GM23338 (cell line): Measurements from ENCODE around the gene CCL21. TPM values are rescaled to one million over a fixed set of nuclear protein-coding genes. Genes with fewer than 3 reads are reported as not detected.
"Not testable (repeated sequence)": the region's sequence is repeated elsewhere in the genome, so short reads cannot be mapped to it uniquely, and the experiment has no call there.

Experiments
- ATAC-seq: fragments of 200-7000 bp; cut with Tn5 transposase; 3 replicates; pipeline ENCODE4 v1.9.1; 2020
- DNase-seq: peaks from one replicate; pipeline ENCODE4 v3.0.0-alpha.2; 2015; ENCODE audit warnings: low spot score
- H2AFZ ChIP-seq: fragments of 200-600 bp; sonication (generic); 2 replicates; pipeline ENCODE4 v1.8.0; 2016; ENCODE audit warnings: antibody characterized with exemption, mild to moderate bottlenecking, moderate library complexity
- H3F3A ChIP-seq: fragments of 200-600 bp; sonication (generic); replicated peaks from 2 replicates; pipeline ENCODE4 v1.8.0; 2017; ENCODE audit warnings: antibody characterized with exemption, mixed run types, low read depth
- H3K27ac ChIP-seq: fragments of 200-600 bp; sonication (generic); 2 replicates; pipeline ENCODE4 v1.6.1; 2016; ENCODE audit warnings: low read depth
- H3K27me3 ChIP-seq: fragments of 200-600 bp; sonication (generic); 2 replicates; pipeline ENCODE4 v1.8.0; 2016; ENCODE audit warnings: mild to moderate bottlenecking, mixed run types, moderate library complexity; ENCODE audit not compliant: insufficient read depth
- H3K36me3 ChIP-seq: fragments of 200-600 bp; sonication (generic); 2 replicates; pipeline ENCODE4 v1.8.0; 2016; ENCODE audit warnings: mild to moderate bottlenecking; ENCODE audit not compliant: insufficient read depth
- H3K4me1 ChIP-seq: fragments of 200-600 bp; sonication (generic); 2 replicates; pipeline ENCODE4 v1.8.0; 2016; ENCODE audit warnings: mild to moderate bottlenecking, moderate library complexity; ENCODE audit not compliant: insufficient read depth
- H3K4me2 ChIP-seq: fragments of 200-600 bp; sonication (generic); 2 replicates; pipeline ENCODE4 v1.7.1; 2017; ENCODE audit warnings: mixed run types
- H3K4me3 ChIP-seq: fragments of 200-600 bp; sonication (generic); 2 replicates; pipeline ENCODE4 v1.6.1; 2016; ENCODE audit warnings: mixed run types
- H3K79me2 ChIP-seq: fragments of 200-600 bp; sonication (generic); replicated peaks from 2 replicates; pipeline ENCODE4 v1.8.0; 2017; ENCODE audit warnings: mild to moderate bottlenecking; ENCODE audit not compliant: insufficient read depth
- H3K9me2 ChIP-seq: fragments of 200-600 bp; sonication (generic); 2 replicates; pipeline ENCODE4 v1.8.0; 2017; ENCODE audit not compliant: insufficient read depth
- H4K20me1 ChIP-seq: fragments of 200-600 bp; sonication (generic); replicated peaks from 2 replicates; pipeline ENCODE4 v1.8.0; 2017; ENCODE audit warnings: mild to moderate bottlenecking; ENCODE audit not compliant: insufficient read depth
- H3K27ac Mint-ChIP-seq: 2 replicates; pipeline ENCODE4 v1.8.0; 2020; ENCODE audit warnings: inconsistent platforms, mild to moderate bottlenecking, moderate library complexity, mixed read lengths
- H3K27me3 Mint-ChIP-seq: 3 replicates; pipeline ENCODE4 v1.8.0; 2022; ENCODE audit warnings: low read depth, mild to moderate bottlenecking, moderate library complexity, mixed read lengths, inconsistent platforms; ENCODE audit not compliant: insufficient read depth, poor library complexity
- H3K36me3 Mint-ChIP-seq: 3 replicates; pipeline ENCODE4 v1.8.0; 2021; ENCODE audit warnings: low read depth, mild to moderate bottlenecking, inconsistent platforms, moderate library complexity, mixed read lengths
- H3K4me1 Mint-ChIP-seq: 3 replicates; pipeline ENCODE4 v1.8.0; 2020; ENCODE audit warnings: mild to moderate bottlenecking, inconsistent platforms, mixed read lengths
- H3K4me3 Mint-ChIP-seq: 3 replicates; pipeline ENCODE4 v1.8.0; 2021; ENCODE audit warnings: moderate library complexity, mild to moderate bottlenecking, inconsistent platforms, mixed read lengths
- H3K9me3 Mint-ChIP-seq: 3 replicates; pipeline ENCODE4 v1.8.0; 2020; ENCODE audit warnings: moderate library complexity, mild to moderate bottlenecking, inconsistent platforms, mixed read lengths
- CREB1 ChIP-seq: fragments of 250-450 bp; sonication (Bioruptor Pico); IDR thresholded peaks from 2 replicates; pipeline ENCODE4 v1.5.0; 2020; ENCODE audit warnings: low read depth, mild to moderate bottlenecking, moderate library complexity
- ETS1 ChIP-seq: IDR thresholded peaks from 2 replicates; pipeline ENCODE4 v1.6.1; 2016; ENCODE audit warnings: antibody characterized with exemption
- EZH2 ChIP-seq: fragments of 200-600 bp; sonication (generic); IDR thresholded peaks from one replicate; pipeline ENCODE4 v1.8.0; 2017; ENCODE audit warnings: antibody characterized with exemption, mild to moderate bottlenecking, low read depth; ENCODE audit not compliant: unreplicated experiment
- EZH2phosphoT487 ChIP-seq: fragments of 200-600 bp; sonication (generic); IDR thresholded peaks from one replicate; pipeline ENCODE4 v1.8.1; 2018; ENCODE audit warnings: antibody characterized with exemption; ENCODE audit not compliant: unreplicated experiment
- JUNB ChIP-seq: IDR thresholded peaks from one replicate; pipeline ENCODE4 v1.6.1; 2016; ENCODE audit warnings: antibody characterized with exemption; ENCODE audit not compliant: unreplicated experiment
- NANOG ChIP-seq: IDR thresholded peaks from 2 replicates; pipeline ENCODE4 v1.6.1; 2016; ENCODE audit warnings: antibody characterized with exemption, borderline replicate concordance
- POLR2AphosphoS5 ChIP-seq: IDR thresholded peaks from 2 replicates; pipeline ENCODE4 v1.6.1; 2016; ENCODE audit warnings: antibody characterized with exemption, low read depth
- STAT1 ChIP-seq: IDR thresholded peaks from one replicate; pipeline ENCODE4 v1.6.1; 2016; ENCODE audit warnings: antibody characterized with exemption; ENCODE audit not compliant: unreplicated experiment
- ZNF114 ChIP-seq: fragments of 250-450 bp; sonication (Bioruptor Pico); IDR thresholded peaks from 2 replicates; pipeline ENCODE4 v1.5.0; 2020; ENCODE audit warnings: mild to moderate bottlenecking, moderate library complexity
- ZNF331 ChIP-seq: fragments of 250-450 bp; sonication (Bioruptor Pico); IDR thresholded peaks from 2 replicates; pipeline ENCODE4 v1.5.0; 2020; ENCODE audit warnings: low read depth, mild to moderate bottlenecking, moderate library complexity
- polyA plus RNA-seq: library from polyadenylated mRNA; unstranded; fragments of >200 nt; fragmentation: Nextera tagmentation; extraction: Ambion mirVana; gene quantifications from 2 replicates; pipeline ENCODE4 v1.2.1, GENCODE V29; 2016
- total RNA-seq: library from RNA; depleted of rRNA; stranded (reverse); fragments of >200 nt; shearing (Covaris generic); gene quantifications from 2 replicates; pipeline ENCODE4 v1.2.3, GENCODE V29; 2014
- TF ChIP-seq, protein P1 (sequence below): IDR thresholded peaks from one replicate; pipeline ENCODE4 v1.6.1; 2018; ENCODE audit warnings: antibody characterized with exemption; ENCODE audit not compliant: unreplicated experiment
- TF ChIP-seq, protein P2 (sequence below): fragments of 250-450 bp; sonication (Bioruptor Pico); IDR thresholded peaks from 2 replicates; pipeline ENCODE4 v1.5.0; 2020; ENCODE audit warnings: mild to moderate bottlenecking, moderate library complexity
- TF ChIP-seq, protein P3 (sequence below), 2 experiments: fragments of 200-600 bp in 1 of 2; sonication (generic) in 1 of 2; conservative IDR thresholded peaks; 2 replicates each; pipeline versions ENCODE4 v1.5.1 to v1.6.1; 2016 to 2017; ENCODE audit warnings: antibody characterized with exemption in 2 of 2, low read depth in 2 of 2, mild to moderate bottlenecking in 2 of 2, moderate library complexity in 1 of 2

The CCL21 gene
- total and polyA plus RNA-seq, 2 experiments from 2014 or later = not detected

GRCh38 chr9:34723141-34723540, 13.2 kb upstream of the CCL21 start:
- Mint-ChIP-seq H3K9me3 (no peaks in the 10 kb centered on the region), H3K4me1 (no peaks in the 10 kb centered on the region), H3K27ac (no peak overlapping the region), H3K36me3 (no peaks in the 10 kb centered on the region; the same call in 2 of the 3 replicates), H3K27me3 (peaks cover 5% of the 10 kb centered on the region), H3K4me3 (no peak overlapping the region)
- DNase-seq = no peak
- Histone ChIP-seq H4K20me1 (no peaks in the 10 kb centered on the region), H3K4me1 (no peaks in the 10 kb centered on the region), H3F3A (no peaks in the 10 kb centered on the region), H3K9me2 (0 out of 2 replicates have a peak, but pooled peaks cover 7% of the 10 kb centered on the region), H3K36me3 (no peaks in the 10 kb centered on the region), H3K79me2 (no peaks in the 10 kb centered on the region), H3K27me3 (no peaks in the 10 kb centered on the region), H2AFZ (no peak overlapping the region), H3K4me3 (no peak overlapping the region), H3K27ac (no peak overlapping the region), H3K4me2 (no peak overlapping the region)
- ATAC-seq = no peak
- TF ChIP-seq ZNF114 (CRISPR knock-in tag) = no peak
- TF ChIP-seq ZNF331 = no peak
- TF ChIP-seq ETS1 = no peak
- TF ChIP-seq STAT1 = no peak
- TF ChIP-seq, protein P1, sequence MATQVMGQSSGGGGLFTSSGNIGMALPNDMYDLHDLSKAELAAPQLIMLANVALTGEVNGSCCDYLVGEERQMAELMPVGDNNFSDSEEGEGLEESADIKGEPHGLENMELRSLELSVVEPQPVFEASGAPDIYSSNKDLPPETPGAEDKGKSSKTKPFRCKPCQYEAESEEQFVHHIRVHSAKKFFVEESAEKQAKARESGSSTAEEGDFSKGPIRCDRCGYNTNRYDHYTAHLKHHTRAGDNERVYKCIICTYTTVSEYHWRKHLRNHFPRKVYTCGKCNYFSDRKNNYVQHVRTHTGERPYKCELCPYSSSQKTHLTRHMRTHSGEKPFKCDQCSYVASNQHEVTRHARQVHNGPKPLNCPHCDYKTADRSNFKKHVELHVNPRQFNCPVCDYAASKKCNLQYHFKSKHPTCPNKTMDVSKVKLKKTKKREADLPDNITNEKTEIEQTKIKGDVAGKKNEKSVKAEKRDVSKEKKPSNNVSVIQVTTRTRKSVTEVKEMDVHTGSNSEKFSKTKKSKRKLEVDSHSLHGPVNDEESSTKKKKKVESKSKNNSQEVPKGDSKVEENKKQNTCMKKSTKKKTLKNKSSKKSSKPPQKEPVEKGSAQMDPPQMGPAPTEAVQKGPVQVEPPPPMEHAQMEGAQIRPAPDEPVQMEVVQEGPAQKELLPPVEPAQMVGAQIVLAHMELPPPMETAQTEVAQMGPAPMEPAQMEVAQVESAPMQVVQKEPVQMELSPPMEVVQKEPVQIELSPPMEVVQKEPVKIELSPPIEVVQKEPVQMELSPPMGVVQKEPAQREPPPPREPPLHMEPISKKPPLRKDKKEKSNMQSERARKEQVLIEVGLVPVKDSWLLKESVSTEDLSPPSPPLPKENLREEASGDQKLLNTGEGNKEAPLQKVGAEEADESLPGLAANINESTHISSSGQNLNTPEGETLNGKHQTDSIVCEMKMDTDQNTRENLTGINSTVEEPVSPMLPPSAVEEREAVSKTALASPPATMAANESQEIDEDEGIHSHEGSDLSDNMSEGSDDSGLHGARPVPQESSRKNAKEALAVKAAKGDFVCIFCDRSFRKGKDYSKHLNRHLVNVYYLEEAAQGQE = no peak
- no peak for TF ChIP-seq NANOG
- TF ChIP-seq POLR2AphosphoS5 = no peak
- TF ChIP-seq JUNB = no peak
- no peak for TF ChIP-seq EZH2
- TF ChIP-seq, protein P2, sequence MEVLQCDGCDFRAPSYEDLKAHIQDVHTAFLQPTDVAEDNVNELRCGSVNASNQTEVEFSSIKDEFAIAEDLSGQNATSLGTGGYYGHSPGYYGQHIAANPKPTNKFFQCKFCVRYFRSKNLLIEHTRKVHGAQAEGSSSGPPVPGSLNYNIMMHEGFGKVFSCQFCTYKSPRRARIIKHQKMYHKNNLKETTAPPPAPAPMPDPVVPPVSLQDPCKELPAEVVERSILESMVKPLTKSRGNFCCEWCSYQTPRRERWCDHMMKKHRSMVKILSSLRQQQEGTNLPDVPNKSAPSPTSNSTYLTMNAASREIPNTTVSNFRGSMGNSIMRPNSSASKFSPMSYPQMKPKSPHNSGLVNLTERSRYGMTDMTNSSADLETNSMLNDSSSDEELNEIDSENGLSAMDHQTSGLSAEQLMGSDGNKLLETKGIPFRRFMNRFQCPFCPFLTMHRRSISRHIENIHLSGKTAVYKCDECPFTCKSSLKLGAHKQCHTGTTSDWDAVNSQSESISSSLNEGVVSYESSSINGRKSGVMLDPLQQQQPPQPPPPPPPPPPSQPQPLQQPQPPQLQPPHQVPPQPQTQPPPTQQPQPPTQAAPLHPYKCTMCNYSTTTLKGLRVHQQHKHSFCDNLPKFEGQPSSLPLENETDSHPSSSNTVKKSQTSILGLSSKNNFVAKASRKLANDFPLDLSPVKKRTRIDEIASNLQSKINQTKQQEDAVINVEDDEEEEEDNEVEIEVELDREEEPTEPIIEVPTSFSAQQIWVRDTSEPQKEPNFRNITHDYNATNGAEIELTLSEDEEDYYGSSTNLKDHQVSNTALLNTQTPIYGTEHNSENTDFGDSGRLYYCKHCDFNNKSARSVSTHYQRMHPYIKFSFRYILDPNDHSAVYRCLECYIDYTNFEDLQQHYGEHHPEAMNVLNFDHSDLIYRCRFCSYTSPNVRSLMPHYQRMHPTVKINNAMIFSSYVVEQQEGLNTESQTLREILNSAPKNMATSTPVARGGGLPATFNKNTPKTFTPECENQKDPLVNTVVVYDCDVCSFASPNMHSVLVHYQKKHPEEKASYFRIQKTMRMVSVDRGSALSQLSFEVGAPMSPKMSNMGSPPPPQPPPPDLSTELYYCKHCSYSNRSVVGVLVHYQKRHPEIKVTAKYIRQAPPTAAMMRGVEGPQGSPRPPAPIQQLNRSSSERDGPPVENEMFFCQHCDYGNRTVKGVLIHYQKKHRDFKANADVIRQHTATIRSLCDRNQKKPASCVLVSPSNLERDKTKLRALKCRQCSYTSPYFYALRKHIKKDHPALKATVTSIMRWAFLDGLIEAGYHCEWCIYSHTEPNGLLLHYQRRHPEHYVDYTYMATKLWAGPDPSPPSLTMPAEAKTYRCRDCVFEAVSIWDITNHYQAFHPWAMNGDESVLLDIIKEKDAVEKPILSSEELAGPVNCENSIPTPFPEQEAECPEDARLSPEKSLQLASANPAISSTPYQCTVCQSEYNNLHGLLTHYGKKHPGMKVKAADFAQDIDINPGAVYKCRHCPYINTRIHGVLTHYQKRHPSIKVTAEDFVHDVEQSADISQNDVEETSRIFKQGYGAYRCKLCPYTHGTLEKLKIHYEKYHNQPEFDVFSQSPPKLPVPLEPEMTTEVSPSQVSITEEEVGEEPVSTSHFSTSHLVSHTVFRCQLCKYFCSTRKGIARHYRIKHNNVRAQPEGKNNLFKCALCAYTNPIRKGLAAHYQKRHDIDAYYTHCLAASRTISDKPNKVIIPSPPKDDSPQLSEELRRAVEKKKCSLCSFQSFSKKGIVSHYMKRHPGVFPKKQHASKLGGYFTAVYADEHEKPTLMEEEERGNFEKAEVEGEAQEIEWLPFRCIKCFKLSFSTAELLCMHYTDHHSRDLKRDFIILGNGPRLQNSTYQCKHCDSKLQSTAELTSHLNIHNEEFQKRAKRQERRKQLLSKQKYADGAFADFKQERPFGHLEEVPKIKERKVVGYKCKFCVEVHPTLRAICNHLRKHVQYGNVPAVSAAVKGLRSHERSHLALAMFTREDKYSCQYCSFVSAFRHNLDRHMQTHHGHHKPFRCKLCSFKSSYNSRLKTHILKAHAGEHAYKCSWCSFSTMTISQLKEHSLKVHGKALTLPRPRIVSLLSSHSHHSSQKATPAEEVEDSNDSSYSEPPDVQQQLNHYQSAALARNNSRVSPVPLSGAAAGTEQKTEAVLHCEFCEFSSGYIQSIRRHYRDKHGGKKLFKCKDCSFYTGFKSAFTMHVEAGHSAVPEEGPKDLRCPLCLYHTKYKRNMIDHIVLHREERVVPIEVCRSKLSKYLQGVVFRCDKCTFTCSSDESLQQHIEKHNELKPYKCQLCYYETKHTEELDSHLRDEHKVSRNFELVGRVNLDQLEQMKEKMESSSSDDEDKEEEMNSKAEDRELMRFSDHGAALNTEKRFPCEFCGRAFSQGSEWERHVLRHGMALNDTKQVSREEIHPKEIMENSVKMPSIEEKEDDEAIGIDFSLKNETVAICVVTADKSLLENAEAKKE = no peak
- TF ChIP-seq, protein P3, sequence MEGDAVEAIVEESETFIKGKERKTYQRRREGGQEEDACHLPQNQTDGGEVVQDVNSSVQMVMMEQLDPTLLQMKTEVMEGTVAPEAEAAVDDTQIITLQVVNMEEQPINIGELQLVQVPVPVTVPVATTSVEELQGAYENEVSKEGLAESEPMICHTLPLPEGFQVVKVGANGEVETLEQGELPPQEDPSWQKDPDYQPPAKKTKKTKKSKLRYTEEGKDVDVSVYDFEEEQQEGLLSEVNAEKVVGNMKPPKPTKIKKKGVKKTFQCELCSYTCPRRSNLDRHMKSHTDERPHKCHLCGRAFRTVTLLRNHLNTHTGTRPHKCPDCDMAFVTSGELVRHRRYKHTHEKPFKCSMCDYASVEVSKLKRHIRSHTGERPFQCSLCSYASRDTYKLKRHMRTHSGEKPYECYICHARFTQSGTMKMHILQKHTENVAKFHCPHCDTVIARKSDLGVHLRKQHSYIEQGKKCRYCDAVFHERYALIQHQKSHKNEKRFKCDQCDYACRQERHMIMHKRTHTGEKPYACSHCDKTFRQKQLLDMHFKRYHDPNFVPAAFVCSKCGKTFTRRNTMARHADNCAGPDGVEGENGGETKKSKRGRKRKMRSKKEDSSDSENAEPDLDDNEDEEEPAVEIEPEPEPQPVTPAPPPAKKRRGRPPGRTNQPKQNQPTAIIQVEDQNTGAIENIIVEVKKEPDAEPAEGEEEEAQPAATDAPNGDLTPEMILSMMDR (conservative IDR thresholded peaks at IDR 0.05; ENCODE audit: low read depth in 2 of 2) = no peak
- no peak for TF ChIP-seq EZH2phosphoT487
- TF ChIP-seq CREB1 = no peak

DNA sequence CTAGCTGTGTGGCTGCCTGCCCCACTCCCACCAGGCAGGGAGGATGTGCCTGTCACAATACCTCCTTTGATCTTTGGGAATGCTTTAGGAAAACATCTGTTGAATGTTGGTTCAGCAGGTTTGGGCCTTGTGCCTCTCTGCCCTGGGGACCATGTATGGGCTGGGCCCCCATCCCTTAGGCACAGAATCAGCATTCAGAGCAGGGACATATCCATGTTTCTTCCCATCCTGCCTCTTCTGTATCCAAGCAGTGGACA, 9.8 kb upstream of the CCL21 start:
- ATAC-seq, H3K4me2 ChIP-seq, H3K9me2 ChIP-seq, H3K36me3 Mint-ChIP-seq, H3K4me1 ChIP-seq, H3K4me3 ChIP-seq, H4K20me1 ChIP-seq, H3K79me2 ChIP-seq, H3K27ac ChIP-seq, H3K27me3 ChIP-seq, H3K4me3 Mint-ChIP-seq, H2AFZ ChIP-seq, DNase-seq, H3K9me3 Mint-ChIP-seq, H3K36me3 ChIP-seq, H3K27me3 Mint-ChIP-seq, H3K27ac Mint-ChIP-seq, H3F3A ChIP-seq, H3K4me1 Mint-ChIP-seq: not testable (repeated sequence)
